Lung microvascular endothelial cell (primary cell): ENCODE measurements around the gene ARRDC3. TPM values are rescaled to one million over a fixed set of nuclear protein-coding genes. Genes with fewer than 3 reads are reported as not detected.
A peak's percentile ranks its signal among the peaks of the same experiment; 100 is the strongest.
"Not testable (repeated sequence)": the region's sequence is repeated elsewhere in the genome, so short reads cannot be mapped to it uniquely, and the experiment has no call there.

Source experiments
- DNase-seq, 2 donors: peaks; one replicate each; pipeline versions ENCODE4 v3.0.0 to v3.0.0-alpha.2; 2010; ENCODE audit warnings: low read depth in 2 of 2
- total RNA-seq: library from RNA; depleted of rRNA; stranded (reverse); fragments of >200 nt; gene quantifications from 2 replicates; pipeline ENCODE4 v1.2.1, GENCODE V29; 2014

Gene ARRDC3
- total RNA-seq, result 61.0 and 95.6 TPM in 2 replicates

- DNase-seq, result peak; percentile 97
Observed at GRCh38 chr5:91383027-91383955, at the start of gene ARRDC3. Gene ARRDC3 (minus strand): TSS chr5:91383317. CDS start chr5:91383092, 225 bp downstream.

GRCh38 chr5:91430949-91431348 is 47.8 kb upstream of the ARRDC3 start:
- DNase-seq, result no peak

GRCh38 chr5:91424638-91425436 is 41.7 kb upstream of the ARRDC3 start:
- no peak for DNase-seq

- no peak for DNase-seq
Observed at GRCh38 chr5:91423871-91424270, 40.8 kb upstream of the ARRDC3 start.

GRCh38 chr5:91420879-91421278 is 37.8 kb upstream of the ARRDC3 start:
- no peak for DNase-seq

- peak; percentile 67 to 77 for DNase-seq
Observed at GRCh38 chr5:91419571-91420537, 36.7 kb upstream of the ARRDC3 start.

- no peak for DNase-seq
Observed at GRCh38 chr5:91419136-91419535, 36.0 kb upstream of the ARRDC3 start.

- DNase-seq, result no peak
Observed at GRCh38 chr5:91418158-91418557, 35.0 kb upstream of the ARRDC3 start.

GRCh38 chr5:91417219-91417618 is 34.1 kb upstream of the ARRDC3 start:
- DNase-seq, result no peak

- DNase-seq, result no peak
Observed at GRCh38 chr5:91416491-91416890, 33.4 kb upstream of the ARRDC3 start.

- DNase-seq, result no peak
Observed at GRCh38 chr5:91409304-91409703, 26.2 kb upstream of the ARRDC3 start.

- DNase-seq, result no peak
Observed at GRCh38 chr5:91408710-91409109, 25.6 kb upstream of the ARRDC3 start.

- no peak for DNase-seq
Observed at GRCh38 chr5:91407204-91407603, 24.1 kb upstream of the ARRDC3 start.

- DNase-seq, result no peak
Observed at GRCh38 chr5:91403438-91403837, 20.3 kb upstream of the ARRDC3 start.

GRCh38 chr5:91401175-91401574 is 18.1 kb upstream of the ARRDC3 start:
- DNase-seq, result no peak

GRCh38 chr5:91397791-91398190 is 14.7 kb upstream of the ARRDC3 start:
- no peak for DNase-seq

- DNase-seq, result no peak
Observed at GRCh38 chr5:91390268-91390667, 7.2 kb upstream of the ARRDC3 start.

- DNase-seq, result not testable (repeated sequence)
Observed at GRCh38 chr5:91389555-91389954, 6.4 kb upstream of the ARRDC3 start.

GRCh38 chr5:91388362-91388761 is 5.2 kb upstream of the ARRDC3 start:
- DNase-seq, result no peak

GRCh38 chr5:91386120-91386519 is 3.0 kb upstream of the ARRDC3 start:
- DNase-seq, result no peak

- DNase-seq, result not testable (repeated sequence)
Observed at GRCh38 chr5:91385596-91385995, 2.5 kb upstream of the ARRDC3 start.
